Activated T-cell treated with anti-CD3 and anti-CD28 coated beads for 48 hours (primary cell): ENCODE measurements around the gene ZPLD1.

ENCODE experiments used
- DNase-seq: peaks from one replicate; pipeline ENCODE4 v3.0.0-alpha.2; 2020; ENCODE audit warnings: low read depth

The ZPLD1 gene

GRCh38 chr3:102470066-102470465 is 35.3 kb downstream of the ZPLD1 start:
- DNase-seq: no peak

- no peak for DNase-seq
Measured at GRCh38 chr3:102471001-102471400, 36.2 kb downstream of the ZPLD1 start.

- no peak for DNase-seq
Measured at GRCh38 chr3:102471491-102471890, 36.7 kb downstream of the ZPLD1 start.

GRCh38 chr3:102473648-102474047 is 38.8 kb downstream of the ZPLD1 start:
- DNase-seq: no peak

- no peak for DNase-seq
Measured at GRCh38 chr3:102474207-102474606, 39.4 kb downstream of the ZPLD1 start.

GRCh38 chr3:102476198-102476597 is 41.4 kb downstream of the ZPLD1 start:
- no peak for DNase-seq

- no peak for DNase-seq
Measured at GRCh38 chr3:102478160-102478559, 43.3 kb downstream of the ZPLD1 start.

- no peak for DNase-seq
Measured at GRCh38 chr3:102480139-102480538, 45.3 kb downstream of the ZPLD1 start.

GRCh38 chr3:102481050-102481449 is 46.2 kb downstream of the ZPLD1 start:
- no peak for DNase-seq

GRCh38 chr3:102483556-102483955 is 48.7 kb downstream of the ZPLD1 start:
- DNase-seq: no peak

- DNase-seq: no peak
Measured at GRCh38 chr3:102484363-102484762, 49.5 kb downstream of the ZPLD1 start.

GRCh38 chr3:102485701-102486100 is 50.9 kb downstream of the ZPLD1 start:
- DNase-seq: no peak

GRCh38 chr3:102488331-102488730 is 53.5 kb downstream of the ZPLD1 start:
- DNase-seq: no peak

- DNase-seq: no peak
Measured at GRCh38 chr3:102492300-102492699, 57.5 kb downstream of the ZPLD1 start.

GRCh38 chr3:102497571-102497970 is 62.8 kb downstream of the ZPLD1 start:
- DNase-seq: no peak

- no peak for DNase-seq
Measured at GRCh38 chr3:102505542-102505941, 70.7 kb downstream of the ZPLD1 start.

GRCh38 chr3:102510663-102511062 is 75.8 kb downstream of the ZPLD1 start:
- no peak for DNase-seq

- no peak for DNase-seq
Measured at GRCh38 chr3:102511168-102511567, 76.4 kb downstream of the ZPLD1 start.

- no peak for DNase-seq
Measured at GRCh38 chr3:102511639-102512038, 76.8 kb downstream of the ZPLD1 start.

GRCh38 chr3:102512734-102513504 is 78.1 kb downstream of the ZPLD1 start:
- DNase-seq: no peak

GRCh38 chr3:102514241-102514640 is 79.4 kb downstream of the ZPLD1 start:
- no peak for DNase-seq

- DNase-seq: no peak
Measured at GRCh38 chr3:102521246-102521645, 86.4 kb downstream of the ZPLD1 start.

GRCh38 chr3:102525624-102526023 is 90.8 kb downstream of the ZPLD1 start:
- no peak for DNase-seq

- no peak for DNase-seq
Measured at GRCh38 chr3:102526865-102527264, 92.0 kb downstream of the ZPLD1 start.
